ENCODE measurements around the gene C16orf92. TPM values are rescaled to one million over a fixed set of nuclear protein-coding genes. Genes with fewer than 3 reads are reported as not detected.

Gene C16orf92, protein sequence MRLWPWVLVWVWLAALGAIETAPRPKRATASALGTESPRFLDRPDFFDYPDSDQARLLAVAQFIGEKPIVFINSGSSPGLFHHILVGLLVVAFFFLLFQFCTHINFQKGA
- total RNA-seq, result not detected in 2 replicates

DNA sequence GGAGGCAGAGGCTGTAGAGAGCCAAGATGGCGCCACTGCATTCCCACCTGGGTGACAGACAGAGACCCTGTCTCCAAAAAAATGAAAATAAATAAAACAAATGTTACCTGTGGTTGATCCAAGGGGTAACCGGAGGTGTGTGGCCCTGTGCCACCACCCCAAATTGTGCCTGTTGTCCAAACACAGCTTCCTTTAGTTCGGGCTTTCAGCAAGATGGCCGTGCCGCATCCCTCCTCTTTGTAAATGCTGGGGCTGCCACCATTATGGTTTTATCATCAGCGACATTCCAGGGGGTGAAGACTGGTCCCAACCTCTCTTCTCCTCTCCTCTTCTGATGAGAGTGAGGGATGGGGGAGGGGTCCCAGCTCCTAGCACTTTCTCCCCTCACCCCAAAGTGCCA, at the start of gene C16orf92:
TSS of gene C16orf92 (plus strand) at position 312 of the 400 bp plus-strand sequence. CDS start 143 bp downstream, outside the sequence.

DNA sequence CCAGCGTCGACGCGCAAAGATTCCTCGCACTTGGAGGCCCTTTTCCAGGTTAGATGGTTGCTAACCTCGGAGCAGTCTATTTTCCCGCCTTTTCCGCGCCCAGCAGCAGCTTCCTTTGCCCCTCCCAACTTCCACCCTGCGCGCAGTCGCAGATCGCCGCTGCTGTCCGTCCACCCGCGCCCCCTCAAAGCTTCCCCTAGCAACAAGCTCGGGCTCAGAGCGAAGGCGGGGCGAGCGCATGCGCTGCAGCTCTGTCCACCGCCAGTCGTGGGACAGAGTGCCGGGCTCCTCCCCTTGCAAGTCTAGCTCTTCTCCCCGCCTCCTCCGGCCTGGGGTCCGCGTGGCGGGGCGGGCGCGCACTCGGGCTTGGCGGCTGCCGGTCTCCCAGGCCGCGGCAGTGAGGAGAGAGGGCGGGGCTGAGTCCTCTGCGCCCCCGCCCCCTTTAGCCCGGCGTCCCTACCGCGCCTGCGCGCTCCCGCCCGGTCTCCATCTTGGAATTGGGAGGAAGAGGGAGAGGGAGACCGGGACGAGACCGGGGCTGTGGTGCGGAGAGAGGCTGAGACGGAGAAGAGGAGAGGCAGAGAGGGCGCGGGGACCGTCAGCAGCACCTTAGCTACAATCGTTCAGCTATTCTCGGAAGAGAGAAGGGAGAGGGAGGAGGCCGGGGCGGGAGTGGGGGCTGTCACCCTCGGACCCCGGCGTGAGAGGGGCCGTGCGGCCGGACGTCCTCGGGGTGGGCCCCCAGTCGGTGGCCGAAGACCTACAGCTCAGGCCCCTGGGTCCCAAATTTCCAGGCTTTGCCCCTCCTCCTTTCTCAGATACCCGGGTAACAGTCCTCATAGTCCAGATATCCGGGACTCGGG, 49.4 kb upstream of the C16orf92 start, which contains the start of gene TAOK2:
TSS of gene TAOK2 (plus strand) at position 485 of the 863 bp plus-strand sequence. CDS start 3,905 bp downstream, outside the sequence.

DNA sequence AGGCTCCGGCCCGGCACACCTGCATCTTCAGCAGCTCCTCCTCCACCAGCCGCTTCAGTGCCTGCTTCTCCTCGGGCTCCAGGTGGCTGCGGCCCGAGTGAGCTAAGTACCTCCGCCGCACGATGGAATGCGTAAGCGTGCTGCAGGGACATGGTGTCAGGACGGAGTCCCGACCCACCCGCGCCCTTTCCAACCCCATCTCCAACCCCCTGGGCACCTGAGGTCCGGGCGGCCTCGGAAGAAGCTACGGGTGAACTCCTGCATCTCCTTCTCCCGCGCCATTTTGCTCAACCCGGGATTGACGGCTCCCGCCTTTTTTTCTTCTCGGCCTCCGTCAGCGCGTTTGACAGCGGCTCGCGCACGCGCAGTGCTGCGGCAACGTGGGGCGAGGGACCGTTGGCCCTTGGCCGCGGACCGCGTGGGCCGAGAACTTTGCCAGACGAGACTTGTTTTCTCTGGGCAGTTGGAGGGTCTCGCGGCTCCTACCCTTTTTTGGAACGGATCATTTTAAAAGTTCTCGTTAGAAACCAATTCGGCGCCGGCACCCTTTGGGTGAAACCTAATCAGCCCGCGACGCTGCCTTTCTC, 27.6 kb upstream of the C16orf92 start, which contains the start of gene HIRIP3:
TSS of gene HIRIP3 (minus strand) at position 294 of the 587 bp plus-strand sequence. CDS start at position 282, 12 bp downstream.

DNA sequence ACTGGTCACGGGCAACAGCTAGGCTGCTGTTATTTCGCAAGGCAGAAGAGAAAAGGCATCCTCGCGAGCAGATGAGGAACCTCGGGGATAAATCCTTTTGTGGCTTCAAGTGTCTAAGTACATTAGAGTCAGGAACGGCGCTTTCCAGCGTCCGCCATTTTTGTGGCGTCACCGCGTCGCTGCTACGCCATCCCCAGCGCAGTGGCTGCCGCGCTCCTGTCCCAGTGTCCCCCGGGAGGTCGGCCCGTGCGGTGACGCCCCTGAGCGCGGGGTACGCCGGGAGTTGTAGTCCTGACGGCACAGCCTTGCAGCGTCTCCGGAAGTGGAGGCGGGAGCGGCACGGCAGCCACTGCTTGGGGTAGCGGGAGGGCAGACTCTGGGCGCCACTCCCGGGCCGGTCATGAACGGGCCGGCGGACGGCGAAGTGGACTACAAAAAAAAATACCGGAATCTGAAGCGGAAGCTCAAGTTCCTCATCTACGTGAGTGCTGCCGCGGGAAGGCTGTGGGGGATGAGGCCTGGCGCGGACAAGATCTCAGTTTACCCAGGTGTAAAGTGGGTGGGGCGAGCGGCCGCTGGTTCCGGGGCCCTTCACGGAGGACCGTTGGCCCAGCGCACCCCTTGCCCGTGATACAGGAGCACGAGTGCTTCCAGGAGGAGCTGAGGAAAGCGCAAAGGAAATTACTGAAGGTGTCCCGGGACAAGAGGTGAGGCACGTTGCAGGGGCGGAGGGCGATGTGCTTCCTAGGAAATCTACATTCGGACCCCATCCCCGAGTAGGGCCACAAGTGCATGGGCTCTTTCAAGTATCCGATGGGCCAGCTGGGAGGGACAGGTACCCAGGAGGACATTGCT, 26.9 kb upstream of the C16orf92 start, which contains the start of gene INO80E:
TSS of gene INO80E (plus strand) at position 331 of the 855 bp plus-strand sequence. CDS start at position 401, 70 bp downstream.

DNA sequence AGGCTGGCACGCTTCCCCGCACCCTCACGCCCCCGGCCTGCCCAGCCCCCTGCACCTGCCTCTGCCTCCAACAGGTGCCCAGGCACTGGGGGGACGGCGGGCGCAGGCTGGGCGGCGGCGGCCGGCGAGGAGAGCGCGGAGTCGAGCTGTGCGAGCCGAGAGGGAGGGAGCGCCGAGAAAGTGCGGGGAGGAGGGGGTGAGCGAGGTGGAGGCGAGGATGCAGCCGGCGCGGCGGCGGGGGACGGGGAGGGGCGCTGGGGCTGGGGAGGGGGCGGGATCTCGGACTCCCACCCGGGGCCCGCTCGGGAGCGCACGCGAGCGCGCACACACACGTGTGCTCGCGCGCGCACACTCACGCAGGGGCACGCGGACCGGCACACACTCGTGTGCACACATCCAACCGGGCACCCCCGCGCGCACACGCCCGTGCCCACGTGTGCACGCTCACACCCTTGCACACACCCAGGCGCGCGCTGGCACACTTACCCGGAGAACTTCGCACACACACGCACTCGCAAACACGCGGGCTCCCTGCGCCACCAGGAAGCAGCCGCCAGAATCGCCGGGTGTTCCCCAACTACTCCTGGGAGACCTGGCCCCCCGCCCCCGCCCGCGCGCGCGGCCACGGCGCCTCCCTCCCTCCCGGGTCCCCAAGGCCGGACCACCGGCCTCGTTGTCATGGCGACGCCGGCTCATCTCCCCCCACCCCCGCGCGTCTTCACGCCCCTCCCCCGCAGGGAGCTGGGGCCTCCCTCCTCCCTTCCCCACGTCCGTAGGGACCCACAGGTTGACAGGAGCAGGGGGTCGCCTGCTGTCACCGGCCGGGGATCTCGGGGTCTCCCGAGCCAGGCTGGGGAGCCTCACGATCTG, 11.9 kb upstream of the C16orf92 start, which contains the start of gene DOC2A:
TSS of gene DOC2A (minus strand) at position 184 of the 870 bp plus-strand sequence. CDS start 805 bp downstream, outside the sequence.

DNA sequence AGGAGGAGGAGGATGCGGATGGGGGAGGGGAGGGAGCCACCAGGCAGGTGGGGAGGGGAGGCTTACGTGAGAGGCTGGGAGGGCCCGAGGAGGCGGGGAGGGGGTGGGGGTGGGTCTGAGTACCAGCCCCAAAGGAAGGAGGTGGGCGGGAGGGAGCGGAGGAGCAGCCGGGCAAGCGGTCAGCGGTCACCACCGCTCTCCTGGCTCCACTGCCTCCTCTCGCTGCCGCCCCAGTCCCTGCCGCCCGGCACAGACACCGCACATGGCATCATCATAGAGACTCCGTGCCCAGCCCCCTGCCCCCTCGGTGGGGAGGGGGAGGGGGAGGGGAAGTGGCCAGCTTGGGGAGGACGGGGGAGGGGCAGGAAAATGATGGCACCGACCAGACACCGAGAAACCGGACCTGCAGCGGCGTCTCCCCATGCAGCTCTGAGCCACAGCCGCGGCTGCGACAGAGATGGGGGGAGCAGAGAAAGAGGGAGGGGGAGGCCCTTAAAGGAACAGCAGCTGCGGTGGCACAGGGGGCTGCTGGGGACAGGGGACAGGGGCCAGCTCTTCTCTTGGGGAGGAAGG, 7.9 kb downstream of the C16orf92 start, which contains the start of gene TLCD3B:
TSS of gene TLCD3B (minus strand) at position 431 of the 573 bp plus-strand sequence. CDS start 744 bp downstream, outside the sequence.

DNA sequence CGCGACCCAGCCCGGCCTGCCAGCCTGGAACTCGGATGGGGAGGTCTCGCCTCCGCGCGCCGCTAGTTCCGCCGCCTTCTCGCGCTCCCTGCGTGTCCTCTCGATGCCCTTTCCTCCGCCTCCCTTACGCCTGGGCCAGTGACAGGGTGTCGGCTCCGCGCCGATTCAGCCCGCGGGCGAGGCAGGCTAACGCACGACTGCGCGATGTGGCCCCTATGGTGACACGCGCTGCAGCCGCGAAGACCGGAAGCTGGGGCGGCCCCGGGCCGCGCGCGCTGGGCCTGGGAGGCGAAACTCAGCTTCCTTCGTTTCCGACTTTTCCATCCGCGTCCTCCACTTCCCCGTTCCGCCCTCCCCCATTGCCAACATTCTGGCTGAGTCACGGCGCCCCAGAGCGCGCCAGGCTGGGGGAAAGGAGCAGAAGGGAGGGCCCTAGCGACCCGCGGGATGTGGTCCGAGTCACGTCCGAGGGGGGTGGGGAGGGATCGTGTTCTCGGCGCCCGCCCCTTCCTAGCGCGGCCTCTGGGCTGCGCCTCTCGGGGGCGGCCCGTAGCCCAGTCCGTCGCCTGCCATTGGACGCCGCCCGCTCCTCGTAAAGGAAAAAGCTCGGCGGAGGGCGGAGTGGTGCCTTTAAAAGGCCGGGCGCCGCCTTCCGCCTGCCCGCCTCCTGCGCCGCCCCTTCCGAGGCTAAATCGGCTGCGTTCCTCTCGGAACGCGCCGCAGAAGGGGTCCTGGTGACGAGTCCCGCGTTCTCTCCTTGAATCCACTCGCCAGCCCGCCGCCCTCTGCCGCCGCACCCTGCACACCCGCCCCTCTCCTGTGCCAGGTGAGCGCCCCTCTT, 42.3 kb downstream of the C16orf92 start, which contains the start of gene ALDOA:
TSS of gene ALDOA (plus strand) at position 659 of the 841 bp plus-strand sequence. CDS start 1,138 bp downstream, outside the sequence.

Other genes starting within 250 kb of the C16orf92 start
- gene ZG16, start 244.9 kb upstream of the C16orf92 start, total RNA-seq, result not detected in 2 replicates
- gene KIF22, start 232.4 kb upstream of the C16orf92 start, total RNA-seq, result 15.1 TPM in 2 replicates
- gene MAZ, start 216.7 kb upstream of the C16orf92 start, total RNA-seq, result 102 and 129 TPM in 2 replicates
- gene PRRT2, start 211.0 kb upstream of the C16orf92 start, total RNA-seq, result under 0.01 and 0.09 TPM in 2 replicates
- 14.0 and 15.6 TPM in 2 replicates for gene PAGR1, start 207.0 kb upstream of the C16orf92 start, total RNA-seq
- 106 and 116 TPM in 2 replicates for gene MVP, start 202.7 kb upstream of the C16orf92 start, total RNA-seq
- gene CDIPT, start 160.0 kb upstream of the C16orf92 start, total RNA-seq, result 68.7 and 73.8 TPM in 2 replicates
- gene SEZ6L2, start 123.6 kb upstream of the C16orf92 start, total RNA-seq, result 0.26 and 0.98 TPM in 2 replicates
- gene ASPHD1, start 122.7 kb upstream of the C16orf92 start, total RNA-seq, result 0.17 and 0.33 TPM in 2 replicates
- 2.6 and 3.2 TPM in 2 replicates for gene KCTD13, start 97.0 kb upstream of the C16orf92 start, total RNA-seq
- gene TMEM219, start 61.1 kb upstream of the C16orf92 start, total RNA-seq, result 54.8 and 69.0 TPM in 2 replicates
- gene TAOK2, start 49.3 kb upstream of the C16orf92 start, total RNA-seq, result 77.8 and 79.8 TPM in 2 replicates
- gene HIRIP3, start 27.6 kb upstream of the C16orf92 start, total RNA-seq, result 3.6 and 5.5 TPM in 2 replicates
- 16.6 and 17.7 TPM in 2 replicates for gene INO80E, start 27.0 kb upstream of the C16orf92 start, total RNA-seq
- 0.09 and 0.33 TPM in 2 replicates for gene DOC2A, start 12.2 kb upstream of the C16orf92 start, total RNA-seq
- not detected in 2 replicates for gene TLCD3B, start 8.1 kb downstream of the C16orf92 start, total RNA-seq
- gene ALDOA, start 42.6 kb downstream of the C16orf92 start, total RNA-seq, result 155 and 225 TPM in 2 replicates
- 190 and 227 TPM in 2 replicates for gene PPP4C, start 52.8 kb downstream of the C16orf92 start, total RNA-seq
- gene TBX6, start 68.7 kb downstream of the C16orf92 start, total RNA-seq, result 0.11 and 0.26 TPM in 2 replicates
- 22.9 and 26.1 TPM in 2 replicates for gene YPEL3, start 73.0 kb downstream of the C16orf92 start, total RNA-seq
- gene GDPD3, start 90.3 kb downstream of the C16orf92 start, total RNA-seq, result 0.86 and 1.2 TPM in 2 replicates
- gene MAPK3, start 100.0 kb downstream of the C16orf92 start, total RNA-seq, result 39.7 and 43.9 TPM in 2 replicates
- gene CORO1A, start 160.4 kb downstream of the C16orf92 start, total RNA-seq, result 0.76 and 1.5 TPM in 2 replicates
- 13.4 and 26.9 TPM in 2 replicates for gene BOLA2B, start 170.5 kb downstream of the C16orf92 start, total RNA-seq
- 43.8 and 54.1 TPM in 2 replicates for gene SLX1A, start 170.7 kb downstream of the C16orf92 start, total RNA-seq
- gene SULT1A3, start 176.1 kb downstream of the C16orf92 start, total RNA-seq, result 1.5 and 1.9 TPM in 2 replicates
- 0.43 and 2.0 TPM in 2 replicates for gene NPIPB13, start 225.3 kb downstream of the C16orf92 start, total RNA-seq